Mesenchymal stem cell (in vitro differentiated cells and primary cell): ENCODE measurements around the gene ZDHHC21. TPM values are rescaled to one million over a fixed set of nuclear protein-coding genes. Genes with fewer than 3 reads are reported as not detected.

Source experiments
- DNase-seq: peaks from one replicate; pipeline ENCODE4 v3.0.0-alpha.2; 2013
- H2AFZ ChIP-seq: one replicate; pipeline ENCODE4 v1.6.1; 2013; ENCODE audit warnings: low read depth, mild to moderate bottlenecking, control low read depth, inconsistent platforms, low read length, moderate library complexity
- H2AK5ac ChIP-seq: 2 replicates; pipeline ENCODE4 v1.6.1; 2013; ENCODE audit warnings: low read length, moderate library complexity, mild to moderate bottlenecking, inconsistent platforms; ENCODE audit not compliant: severe bottlenecking
- H2BK120ac ChIP-seq: one replicate; pipeline ENCODE4 v1.6.1; 2013; ENCODE audit warnings: low read depth, mild to moderate bottlenecking, inconsistent platforms, low read length, moderate library complexity
- H2BK12ac ChIP-seq, 2 experiments: one replicate each; pipeline ENCODE4 v1.6.1; 2013; ENCODE audit warnings: inconsistent platforms in 2 of 2, low read length in 2 of 2, mild to moderate bottlenecking in 2 of 2, moderate library complexity in 2 of 2, control low read depth in 1 of 2
- H2BK15ac ChIP-seq: one replicate; pipeline ENCODE4 v1.6.1; 2013; ENCODE audit warnings: mild to moderate bottlenecking, low read depth, inconsistent platforms; ENCODE audit not compliant: poor library complexity, severe bottlenecking
- H2BK5ac ChIP-seq: 2 replicates; pipeline ENCODE4 v1.6.1; 2013; ENCODE audit warnings: low read depth, mild to moderate bottlenecking, low read length, control low read depth, inconsistent platforms; ENCODE audit not compliant: poor library complexity, severe bottlenecking
- H3K14ac ChIP-seq, 2 experiments: one replicate each; pipeline ENCODE4 v1.6.1; 2013; ENCODE audit warnings: inconsistent platforms in 2 of 2, low read length in 2 of 2, control low read depth in 1 of 2, mild to moderate bottlenecking in 1 of 2, moderate library complexity in 1 of 2
- H3K18ac ChIP-seq, 2 experiments: one replicate each; pipeline ENCODE4 v1.6.1; 2013; ENCODE audit warnings: inconsistent platforms in 2 of 2, low read length in 2 of 2, control low read depth in 1 of 2, low read depth in 1 of 2, mild to moderate bottlenecking in 1 of 2
- H3K23ac ChIP-seq, 2 experiments: one replicate each; pipeline ENCODE4 v1.6.1; 2013; ENCODE audit warnings: inconsistent platforms in 2 of 2, low read length in 2 of 2, mild to moderate bottlenecking in 2 of 2, moderate library complexity in 2 of 2, control low read depth in 1 of 2
- H3K27ac ChIP-seq: 2 replicates; pipeline ENCODE4 v1.5.1; 2013; ENCODE audit warnings: mild to moderate bottlenecking, moderate library complexity, low read length, control low read depth, inconsistent platforms; ENCODE audit not compliant: poor library complexity, severe bottlenecking
- H3K27me3 ChIP-seq, 2 experiments: 2 replicates each; pipeline versions ENCODE4 v1.6.1 to v1.7.0; 2013; ENCODE audit warnings: low read length in 2 of 2, mild to moderate bottlenecking in 2 of 2, moderate library complexity in 2 of 2, control low read depth in 1 of 2, inconsistent platforms in 1 of 2; ENCODE audit not compliant: control insufficient read depth in 1 of 2, insufficient read depth in 1 of 2
- H3K36me3 ChIP-seq, 2 experiments: 2 replicates each; pipeline versions ENCODE4 v1.6.1 to v1.7.0; 2013; ENCODE audit warnings: low read length in 2 of 2, control low read depth in 1 of 2, inconsistent platforms in 1 of 2, low read depth in 1 of 2, mild to moderate bottlenecking in 1 of 2; ENCODE audit not compliant: insufficient read depth in 2 of 2, control insufficient read depth in 1 of 2
- H3K4ac ChIP-seq, 2 experiments: one replicate each; pipeline ENCODE4 v1.6.1; 2013; ENCODE audit warnings: inconsistent platforms in 2 of 2, low read length in 2 of 2, mild to moderate bottlenecking in 2 of 2, moderate library complexity in 2 of 2, control low read depth in 1 of 2, low read depth in 1 of 2
- H3K4me1 ChIP-seq: 2 replicates; pipeline ENCODE4 v1.6.1; 2013; ENCODE audit warnings: low read depth, low read length, control low read depth; ENCODE audit not compliant: control insufficient read depth, insufficient read depth
- H3K4me2 ChIP-seq: 2 replicates; pipeline ENCODE4 v1.6.1; 2013; ENCODE audit warnings: low read length, mild to moderate bottlenecking, inconsistent platforms; ENCODE audit not compliant: poor library complexity, severe bottlenecking
- H3K4me3 ChIP-seq, 2 experiments: 2 replicates each; pipeline versions ENCODE4 v1.5.1 to v1.7.0; 2013; ENCODE audit warnings: low read length in 2 of 2, mild to moderate bottlenecking in 2 of 2, control low read depth in 1 of 2, low read depth in 1 of 2; ENCODE audit not compliant: insufficient read depth in 1 of 2
- H3K79me1 ChIP-seq: replicated peaks from 2 replicates; pipeline ENCODE4 v1.6.1; 2013; ENCODE audit warnings: mild to moderate bottlenecking, control low read depth, low read length, inconsistent platforms; ENCODE audit not compliant: poor library complexity, severe bottlenecking
- H3K9ac ChIP-seq: 2 replicates; pipeline ENCODE4 v1.7.0; 2013; ENCODE audit warnings: mild to moderate bottlenecking, low read length, moderate library complexity
- H3K9me3 ChIP-seq: 2 replicates; pipeline ENCODE4 v1.7.0; 2013; ENCODE audit warnings: mild to moderate bottlenecking, low read length; ENCODE audit not compliant: control insufficient read depth
- H4K8ac ChIP-seq: one replicate; pipeline ENCODE4 v1.6.1; 2013; ENCODE audit warnings: inconsistent platforms, mild to moderate bottlenecking, low read length, moderate library complexity
- H4K91ac ChIP-seq: one replicate; pipeline ENCODE4 v1.6.1; 2013; ENCODE audit warnings: mild to moderate bottlenecking, low read length, inconsistent platforms
- WGBS: methylation state at CpG from one replicate; pipeline ENCODE4 v1.1.7; 2013; ENCODE audit warnings: mixed read lengths; 5-methylcytosine and 5-hydroxymethylcytosine counted together
- polyA plus RNA-seq, 2 experiments: library from polyadenylated mRNA; stranded (reverse); fragments of 200-250 nt; gene quantifications; one replicate each; pipeline ENCODE4 v1.2.3, GENCODE V29; 2013

Gene ZDHHC21, protein sequence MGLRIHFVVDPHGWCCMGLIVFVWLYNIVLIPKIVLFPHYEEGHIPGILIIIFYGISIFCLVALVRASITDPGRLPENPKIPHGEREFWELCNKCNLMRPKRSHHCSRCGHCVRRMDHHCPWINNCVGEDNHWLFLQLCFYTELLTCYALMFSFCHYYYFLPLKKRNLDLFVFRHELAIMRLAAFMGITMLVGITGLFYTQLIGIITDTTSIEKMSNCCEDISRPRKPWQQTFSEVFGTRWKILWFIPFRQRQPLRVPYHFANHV
- 3.6 TPM for polyA plus RNA-seq (2013, experiment 1 of 2)
- 3.7 TPM for polyA plus RNA-seq (2013, experiment 2 of 2)

- H3K4me2 ChIP-seq = peak within 1 kb of the TSS; percentile 96
- 2% methylated on average over 42 of the region's 50 CpGs for WGBS
- peak within 1 kb of the TSS in 1 of 2 experiments; percentile 94 for H3K14ac ChIP-seq
- peaks cover 11% of the 10 kb centered on the region for H3K79me1 ChIP-seq
- H3K18ac ChIP-seq = peak within 1 kb of the TSS; percentile 71 to 72
- H2BK12ac ChIP-seq = no peak within 1 kb of the TSS
- peak within 1 kb of the TSS; percentile 79 to 94 for H3K4me3 ChIP-seq
- peak within 1 kb of the TSS; percentile 98 for H2AFZ ChIP-seq
- H3K9ac ChIP-seq = peak within 1 kb of the TSS; percentile 79
- peak within 1 kb of the TSS in 1 of 2 experiments; percentile 54 for H3K23ac ChIP-seq
- peak; percentile 44 for DNase-seq
- H3K27ac ChIP-seq = no peak within 1 kb of the TSS
- no peak within 1 kb of the TSS for H2BK15ac ChIP-seq
- H2BK120ac ChIP-seq = peak within 1 kb of the TSS; percentile 15
- peak within 1 kb of the TSS; percentile 18 for H4K91ac ChIP-seq
- no peak within 1 kb of the TSS for H2BK5ac ChIP-seq
- H3K27me3 ChIP-seq = peaks cover 13 to 16% of the 10 kb centered on the region in 2 experiments
- H3K4ac ChIP-seq = peak within 1 kb of the TSS; percentile 22 to 80
- H3K36me3 ChIP-seq = peaks cover 5 to 15% of the 10 kb centered on the region in 2 experiments
- H3K9me3 ChIP-seq = no peaks in the 10 kb centered on the region
- peak within 1 kb of the TSS; percentile 84 for H4K8ac ChIP-seq
- H2AK5ac ChIP-seq = no peak within 1 kb of the TSS
- peaks cover 3% of the 10 kb centered on the region for H3K4me1 ChIP-seq
These were observed at the start of gene ZDHHC21 for GRCh38 chr9:14693251-14693861. TSS of gene ZDHHC21 (minus strand) at chr9:14693432. CDS start at chr9:14674340, 19,092 bp downstream.

DNA sequence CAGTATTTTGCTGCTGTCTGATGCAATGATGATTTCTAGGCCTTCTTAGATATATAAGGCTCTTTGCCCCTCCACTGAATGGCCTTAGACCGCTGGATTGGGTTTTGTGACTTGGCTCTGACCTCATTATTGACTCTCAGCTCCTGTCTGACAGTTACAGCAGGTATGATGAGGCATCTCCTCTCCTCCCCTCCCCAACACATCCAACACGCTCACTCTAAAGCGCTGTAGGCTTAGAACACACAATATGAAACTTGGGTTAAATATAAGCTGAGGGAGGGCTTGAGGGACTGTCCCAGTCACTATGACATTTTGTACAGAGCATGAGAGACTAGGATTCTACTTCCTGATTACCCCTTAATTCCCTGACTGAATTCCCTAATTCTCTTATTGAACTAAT lies 48.1 kb upstream of the ZDHHC21 start:
- Histone ChIP-seq H3K27ac (no peak overlapping the region), H3K14ac (no peak overlapping the region), H3K23ac (no peak overlapping the region), H4K91ac (no peak overlapping the region), H2AFZ (no peak overlapping the region), H2BK120ac (no peak overlapping the region), H2BK12ac (no peak overlapping the region), H3K9me3 (no peaks in the 10 kb centered on the region), H3K18ac (peak overlapping the region in 1 of 2 experiments; percentile 21), H3K27me3 (no peaks in the 10 kb centered on the region), H3K9ac (no peak overlapping the region), H2AK5ac (no peak overlapping the region), H2BK5ac (no peak overlapping the region), H3K4me1 (no peaks in the 10 kb centered on the region), H3K4me3 (no peak overlapping the region), H3K36me3 (no peaks in the 10 kb centered on the region), H3K4me2 (no peak overlapping the region), H3K4ac (no peak overlapping the region), H4K8ac (no peak overlapping the region), H2BK15ac (no peak overlapping the region), H3K79me1 (no peaks in the 10 kb centered on the region)
- no peak for DNase-seq
- WGBS = 91% methylated on average over 3 of the region's 3 CpGs

DNA sequence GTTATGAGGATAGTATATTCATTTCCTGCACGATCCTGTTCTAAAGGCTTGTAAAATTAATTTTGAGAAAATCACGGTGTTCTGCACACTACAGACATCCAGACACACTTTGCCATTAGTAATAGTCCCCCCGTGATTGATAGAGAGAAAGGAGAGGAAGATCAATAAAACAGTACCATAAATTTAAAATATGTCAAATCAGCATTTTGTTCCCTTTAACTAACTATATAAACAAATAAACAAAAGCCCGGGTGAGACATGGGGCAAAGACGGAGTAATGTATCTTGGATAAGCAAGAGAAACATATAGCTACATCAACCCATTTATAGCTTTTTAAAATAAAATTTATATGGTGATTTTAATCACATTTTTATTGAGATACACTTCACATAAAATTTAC lies 39.9 kb upstream of the ZDHHC21 start:
- Histone ChIP-seq H3K4ac (no peak overlapping the region), H3K9ac (no peak overlapping the region), H2BK12ac (no peak overlapping the region), H3K36me3 (no peaks in the 10 kb centered on the region), H3K4me1 (no peaks in the 10 kb centered on the region), H2BK5ac (no peak overlapping the region), H2BK120ac (no peak overlapping the region), H3K4me2 (no peak overlapping the region), H4K91ac (no peak overlapping the region), H2BK15ac (no peak overlapping the region), H2AFZ (no peak overlapping the region), H3K9me3 (no peaks in the 10 kb centered on the region), H3K27ac (no peak overlapping the region), H3K14ac (no peak overlapping the region), H2AK5ac (no peak overlapping the region), H4K8ac (no peak overlapping the region), H3K4me3 (no peak overlapping the region), H3K23ac (no peak overlapping the region), H3K79me1 (no peaks in the 10 kb centered on the region), H3K27me3 (no peaks in the 10 kb centered on the region), H3K18ac (no peak overlapping the region)
- WGBS = no CpG with 5 or more reads among the region's 5 CpGs
- DNase-seq = no peak

- Histone ChIP-seq H4K91ac (no peak overlapping the region), H3K4me1 (no peaks in the 10 kb centered on the region), H2AK5ac (no peak overlapping the region), H3K18ac (no peak overlapping the region), H3K14ac (peak overlapping the region in 1 of 2 experiments; percentile 28), H3K4me3 (no peak overlapping the region), H3K79me1 (no peaks in the 10 kb centered on the region), H3K36me3 (no peaks in the 10 kb centered on the region), H2BK120ac (no peak overlapping the region), H3K9ac (no peak overlapping the region), H3K4me2 (no peak overlapping the region), H4K8ac (no peak overlapping the region), H3K27me3 (no peaks in the 10 kb centered on the region), H2AFZ (no peak overlapping the region), H3K27ac (no peak overlapping the region), H3K9me3 (no peaks in the 10 kb centered on the region), H3K4ac (no peak overlapping the region), H2BK15ac (no peak overlapping the region), H2BK5ac (no peak overlapping the region), H3K23ac (no peak overlapping the region), H2BK12ac (no peak overlapping the region)
- WGBS = 100% methylated on average over 1 of the region's 1 CpG
- DNase-seq = no peak
These were observed 38.2 kb upstream of the ZDHHC21 start for GRCh38 chr9:14731294-14731981.
